ENCODE data around the gene CSNK2B. TPM values are rescaled to one million over a fixed set of nuclear protein-coding genes. Genes with fewer than 3 reads are reported as not detected.

CSNK2B gene
- total RNA-seq, 1 donor from 2014 or later: 292 TPM

DNA sequence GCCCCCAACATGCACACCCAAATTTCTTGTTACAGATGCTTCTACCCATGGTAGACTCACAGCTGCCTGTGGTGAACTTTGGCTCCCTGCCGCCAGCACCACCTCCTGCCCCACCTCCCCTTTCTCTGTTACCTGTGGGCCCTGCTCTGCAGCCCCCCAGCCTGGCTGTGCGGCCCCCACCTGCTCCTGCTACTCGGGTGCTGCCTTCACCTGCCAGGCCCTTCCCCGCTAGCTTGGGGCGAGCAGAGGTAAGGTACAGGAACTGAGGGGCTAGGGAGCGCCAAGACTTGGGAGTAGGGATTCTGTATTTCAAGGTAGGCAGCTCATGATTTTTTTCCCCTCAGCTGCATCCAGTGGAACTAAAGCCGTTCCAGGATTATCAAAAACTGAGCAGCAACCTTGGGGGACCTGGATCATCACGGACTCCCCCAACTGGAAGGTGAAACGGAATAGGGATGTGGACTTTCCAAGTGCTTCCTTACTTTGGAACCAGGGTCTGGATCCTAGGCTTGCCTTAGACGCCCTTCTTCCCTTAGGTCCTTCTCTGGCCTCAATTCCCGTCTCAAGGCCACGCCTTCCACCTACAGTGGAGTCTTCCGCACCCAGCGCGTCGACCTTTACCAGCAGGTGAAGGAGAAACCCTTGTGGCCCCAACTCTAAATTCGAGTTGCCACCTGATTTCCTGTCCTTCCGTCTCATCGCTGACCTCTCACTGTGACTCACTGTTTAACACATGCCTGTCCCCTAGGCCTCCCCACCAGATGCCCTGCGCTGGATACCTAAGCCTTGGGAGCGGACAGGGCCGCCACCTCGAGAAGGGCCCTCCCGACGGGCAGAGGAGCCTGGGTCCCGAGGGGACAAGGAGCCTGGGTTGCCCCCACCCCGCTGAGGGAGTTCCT lies 28.9 kb upstream of the CSNK2B start:
- DNase-seq (ENCODE audit: extremely low read depth, low read depth, low spot score): no peak

DNA sequence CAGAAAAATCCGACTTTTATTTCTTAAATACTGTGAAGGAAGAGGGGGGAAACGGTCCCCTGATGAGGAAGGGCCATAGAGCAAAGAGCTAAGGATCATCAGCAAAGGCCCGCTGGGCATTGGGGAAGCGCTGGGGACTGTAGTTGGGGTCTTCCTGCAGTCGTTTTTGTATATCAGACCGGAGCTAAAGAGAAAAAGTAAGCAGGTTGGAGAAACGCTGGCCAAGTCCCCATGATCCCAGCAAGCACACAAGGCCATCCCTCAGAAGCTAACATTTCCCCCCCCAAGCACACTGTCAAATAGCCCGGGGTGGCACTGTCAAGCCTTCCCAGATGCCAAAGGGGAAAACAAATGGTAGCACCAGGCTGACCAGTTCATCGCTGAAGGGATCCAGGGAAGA lies 26.8 kb upstream of the CSNK2B start:
- DNase-seq (ENCODE audit: extremely low read depth, low read depth, low spot score): no peak

DNA sequence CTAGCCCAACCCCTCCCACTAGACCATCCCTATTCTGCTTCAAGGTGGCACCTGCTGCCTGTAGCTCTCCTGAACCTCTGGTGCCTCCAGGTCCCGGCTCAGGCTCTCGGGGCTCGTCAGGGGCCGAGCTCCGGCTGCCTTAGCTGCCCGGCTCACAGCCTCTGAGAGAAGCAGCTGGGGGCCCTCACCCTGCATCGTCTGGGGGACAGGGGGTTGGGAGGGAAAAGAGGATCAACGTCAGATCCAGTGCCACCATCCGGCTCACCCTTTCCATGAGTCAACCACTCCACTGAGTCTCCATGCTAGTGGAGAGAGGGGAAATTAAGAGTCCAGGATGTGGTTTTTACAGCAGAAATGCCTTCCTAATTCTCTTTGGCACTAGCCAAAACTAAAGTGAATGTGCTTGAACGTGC lies 26.4 kb upstream of the CSNK2B start:
- DNase-seq (ENCODE audit: extremely low read depth, low read depth, low spot score): no peak

DNA sequence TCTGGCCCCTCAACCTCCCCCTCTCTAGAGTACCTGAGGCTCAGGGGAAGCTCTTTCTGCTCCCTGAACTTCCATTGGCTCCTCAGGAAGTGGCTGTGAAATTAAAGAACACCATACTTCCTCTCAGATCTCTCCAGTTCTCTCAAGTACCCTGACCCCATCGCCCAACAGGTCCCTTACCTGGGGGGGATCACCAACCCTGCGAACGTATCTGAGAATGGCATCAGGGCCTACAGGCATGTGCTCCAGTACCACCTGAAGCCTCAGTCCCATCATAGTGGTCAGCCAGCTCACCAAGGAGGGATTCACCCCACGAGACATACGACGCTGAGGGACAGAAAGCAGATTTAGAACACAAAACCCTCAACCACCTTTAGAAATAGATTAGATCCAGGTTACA lies 25.3 kb upstream of the CSNK2B start:
- DNase-seq (ENCODE audit: extremely low read depth, low read depth, low spot score): no peak

DNA sequence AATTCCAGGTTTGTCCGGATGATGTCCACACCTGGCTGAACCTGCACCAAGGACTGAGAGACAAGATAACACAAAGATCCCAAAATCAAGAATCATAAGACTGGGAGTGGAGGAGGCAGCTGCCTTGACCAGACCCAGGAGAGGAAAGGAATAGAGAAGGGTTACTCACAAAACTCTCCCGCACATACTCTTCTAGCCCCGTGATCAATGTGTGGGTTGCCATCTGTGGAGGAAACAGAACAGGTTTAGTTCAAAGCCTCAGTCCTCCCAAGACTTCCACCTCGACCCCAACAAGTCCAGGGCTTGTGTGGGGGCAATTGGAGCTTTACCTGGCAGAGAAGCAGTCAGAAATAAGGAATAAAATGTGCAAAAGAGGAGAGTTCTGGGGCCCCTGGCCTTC lies 24.5 kb upstream of the CSNK2B start:
- DNase-seq (ENCODE audit: extremely low read depth, low read depth, low spot score): no peak

DNA sequence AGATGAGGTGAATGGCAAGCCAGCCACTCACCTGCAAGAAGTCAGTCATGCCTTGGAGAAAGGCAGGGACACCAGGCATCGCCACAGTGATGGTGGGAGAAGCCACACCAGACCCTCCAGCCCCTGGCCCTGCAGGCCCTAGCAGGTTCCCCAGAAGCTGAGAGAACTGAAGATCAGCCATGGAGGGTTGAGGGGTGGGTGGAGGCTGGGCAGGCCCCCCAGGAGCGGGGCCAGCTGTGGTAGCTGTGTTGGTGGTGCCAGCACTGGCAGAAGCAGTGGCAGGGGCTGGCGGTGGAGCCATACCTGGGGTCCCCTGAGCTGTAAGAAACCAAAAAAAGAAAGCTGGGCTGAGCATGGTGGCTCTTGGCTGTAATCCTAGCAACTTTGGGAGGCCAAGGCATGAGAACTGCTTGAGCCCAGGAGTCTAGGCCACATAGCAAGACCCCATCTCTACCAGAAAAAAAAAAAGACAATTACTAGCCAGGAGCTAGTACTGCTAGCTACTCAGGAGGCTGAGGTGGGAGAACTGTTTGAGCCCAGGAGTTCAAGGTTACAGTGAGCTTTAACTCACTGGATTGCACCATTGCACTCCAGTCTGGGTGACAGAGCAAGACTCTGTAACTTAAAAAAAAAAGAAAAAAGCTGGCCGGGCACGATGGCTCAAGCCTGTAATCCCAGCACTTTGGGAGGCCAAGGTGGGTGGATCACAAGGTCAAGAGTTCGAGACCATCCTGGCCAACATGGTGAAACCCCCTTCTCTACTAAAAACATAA lies 22.9 kb upstream of the CSNK2B start:
- no peak for DNase-seq (ENCODE audit: extremely low read depth, low read depth, low spot score)

DNA sequence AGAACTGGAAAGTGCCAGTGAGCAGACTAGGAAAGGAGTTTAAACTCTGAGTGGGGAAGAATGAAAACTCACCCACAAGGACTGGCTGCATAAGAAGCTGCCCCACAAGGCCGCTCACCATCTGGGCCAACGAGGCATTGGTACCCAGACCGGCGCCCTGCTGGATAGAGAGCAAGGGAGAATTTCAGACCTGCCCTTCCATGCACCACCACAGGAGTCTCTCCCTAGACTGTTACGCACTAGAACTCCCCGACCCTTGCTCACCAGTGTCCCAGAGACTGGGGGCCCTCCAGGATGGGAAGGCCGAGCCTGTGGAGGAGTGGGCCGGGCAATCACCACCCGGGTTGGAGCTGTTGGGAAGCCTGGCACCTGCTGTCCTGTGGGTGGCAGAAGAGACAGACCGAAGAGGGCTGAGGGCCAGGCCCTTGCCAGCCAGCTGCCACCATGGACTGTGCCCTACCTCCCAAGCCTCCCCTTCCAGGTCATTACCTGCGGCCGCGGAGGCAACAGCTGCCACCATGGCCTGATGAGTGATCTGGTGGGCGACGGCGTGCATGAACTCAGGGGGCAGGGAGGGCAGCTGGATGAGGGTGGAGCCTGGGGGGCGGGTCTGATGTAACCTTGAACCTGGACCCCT lies 21.9 kb upstream of the CSNK2B start:
- DNase-seq (ENCODE audit: extremely low read depth, low read depth, low spot score): no peak

DNA sequence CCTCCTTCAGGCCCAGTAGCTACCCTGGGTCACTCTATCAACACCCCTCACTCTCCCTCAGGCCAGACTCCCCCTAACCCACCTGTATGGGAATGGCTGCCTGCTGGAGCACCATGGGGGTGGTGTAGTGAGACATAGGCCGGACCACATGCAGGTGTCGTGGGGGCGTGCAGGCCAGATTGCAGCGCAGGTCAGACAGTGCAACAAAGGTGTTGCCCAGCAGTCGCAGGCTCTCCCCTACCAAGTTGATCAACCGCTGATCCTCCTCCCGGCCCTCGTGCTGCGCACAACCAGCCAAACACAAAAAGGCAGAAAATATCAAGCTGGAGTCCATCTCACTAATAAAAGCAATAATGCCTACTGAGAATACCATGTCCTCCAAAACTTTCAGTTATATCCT lies 20.6 kb upstream of the CSNK2B start:
- no peak for DNase-seq (ENCODE audit: extremely low read depth, low read depth, low spot score)

DNA sequence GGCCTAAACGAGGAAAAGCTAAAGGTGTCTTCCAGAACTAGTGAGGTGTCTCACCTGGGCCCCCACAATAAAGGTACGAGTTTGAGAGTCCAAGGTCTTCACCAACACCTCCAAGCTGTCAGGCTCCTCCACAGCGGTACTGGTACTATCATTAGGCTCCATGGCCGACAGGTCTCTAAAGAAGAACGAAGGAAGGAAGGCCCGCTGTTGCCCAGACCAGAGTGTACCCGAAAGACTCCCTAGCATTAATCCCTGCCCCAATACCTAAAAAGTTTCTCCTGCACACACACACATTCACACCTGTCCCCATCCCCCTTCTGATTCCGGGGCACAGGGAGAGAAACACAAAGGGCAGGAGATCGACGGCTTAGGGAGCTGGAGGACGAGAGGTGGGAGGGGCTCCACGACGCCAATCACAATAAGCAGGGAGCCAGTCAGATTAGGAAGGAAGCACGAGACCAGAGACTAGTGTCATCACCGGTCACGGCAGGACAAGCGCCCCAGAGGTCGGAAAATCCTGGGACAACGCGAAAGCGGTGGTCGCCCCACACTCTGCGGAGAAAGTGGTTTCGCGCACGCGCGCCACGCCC lies 14.2 kb upstream of the CSNK2B start:
- peak; percentile 55 for DNase-seq (ENCODE audit: extremely low read depth, low read depth, low spot score)

DNA sequence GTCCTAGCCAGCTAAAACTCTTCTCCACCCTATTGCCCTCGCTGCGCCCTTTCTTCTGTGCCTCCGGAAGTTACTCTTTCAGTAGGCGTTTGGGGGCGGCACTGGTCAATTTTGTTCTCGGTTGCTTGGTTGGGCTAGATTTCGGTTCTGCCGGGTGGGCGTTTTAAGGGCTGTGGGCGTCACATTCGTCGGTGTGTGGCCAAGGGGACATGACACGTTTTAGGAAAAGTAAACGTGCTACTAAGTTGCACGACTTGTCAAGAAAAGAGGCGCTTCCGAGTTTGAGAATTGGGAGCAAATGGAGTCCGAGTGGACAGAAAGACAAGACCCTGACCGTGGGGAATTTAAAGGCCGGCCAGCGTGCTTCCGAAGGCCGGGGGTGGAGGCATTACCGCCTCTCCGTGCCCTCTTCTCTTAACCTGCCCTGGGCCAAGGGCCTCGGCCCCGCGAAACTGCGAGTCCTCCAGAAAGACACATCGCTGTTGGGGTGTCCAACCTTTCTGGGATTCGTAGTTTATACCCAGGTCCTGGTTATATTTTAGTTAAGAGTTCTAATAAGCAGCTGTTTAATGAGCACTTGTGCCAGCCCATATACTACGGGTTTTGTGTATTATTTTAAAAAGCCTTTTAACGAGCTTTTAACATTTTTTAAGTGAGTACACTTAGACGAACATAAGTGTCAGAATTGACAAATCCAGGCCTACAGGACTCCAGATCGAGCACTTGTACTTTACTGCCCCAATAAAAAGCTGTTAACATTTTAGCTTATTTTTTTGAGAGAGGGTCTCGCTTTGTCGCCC lies 12.8 kb upstream of the CSNK2B start:
- no peak for DNase-seq (ENCODE audit: extremely low read depth, low read depth, low spot score)

DNA sequence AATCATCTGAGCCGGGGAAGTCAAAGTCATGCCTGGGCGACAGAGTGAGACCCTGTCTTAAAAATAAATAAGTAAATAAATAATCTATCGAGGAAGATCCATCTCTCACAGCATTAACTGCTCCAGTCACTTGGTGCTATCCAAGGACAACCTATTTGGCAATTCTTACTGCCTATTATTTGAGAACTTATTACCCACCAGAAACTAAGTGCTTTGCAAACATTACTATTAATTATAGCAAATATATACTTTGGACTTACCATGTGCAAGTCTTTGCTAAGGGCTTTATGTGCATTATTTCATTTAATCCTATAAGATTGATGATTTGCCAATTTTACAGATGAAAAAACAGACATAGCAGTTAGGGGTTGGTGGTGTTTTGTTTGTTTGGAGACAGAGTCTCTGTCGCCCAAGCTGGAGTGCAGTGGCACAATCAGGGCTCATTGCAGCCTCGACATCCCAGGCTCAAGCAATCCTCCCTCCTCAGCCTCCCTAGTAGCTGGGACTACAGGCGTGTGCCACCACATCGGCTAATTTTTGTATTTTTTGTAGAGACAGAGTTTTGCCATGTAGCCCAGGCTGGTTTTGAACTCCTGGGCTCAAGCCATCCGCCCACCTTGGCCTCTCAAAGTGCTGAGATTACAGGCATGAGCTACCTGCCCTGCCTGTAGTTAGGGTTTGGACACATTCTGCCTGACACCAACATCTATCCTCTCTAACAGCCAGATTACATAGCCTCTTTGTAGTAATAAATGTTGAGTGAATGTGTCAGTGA lies 11.1 kb upstream of the CSNK2B start:
- no peak for DNase-seq (ENCODE audit: extremely low read depth, low read depth, low spot score)

DNA sequence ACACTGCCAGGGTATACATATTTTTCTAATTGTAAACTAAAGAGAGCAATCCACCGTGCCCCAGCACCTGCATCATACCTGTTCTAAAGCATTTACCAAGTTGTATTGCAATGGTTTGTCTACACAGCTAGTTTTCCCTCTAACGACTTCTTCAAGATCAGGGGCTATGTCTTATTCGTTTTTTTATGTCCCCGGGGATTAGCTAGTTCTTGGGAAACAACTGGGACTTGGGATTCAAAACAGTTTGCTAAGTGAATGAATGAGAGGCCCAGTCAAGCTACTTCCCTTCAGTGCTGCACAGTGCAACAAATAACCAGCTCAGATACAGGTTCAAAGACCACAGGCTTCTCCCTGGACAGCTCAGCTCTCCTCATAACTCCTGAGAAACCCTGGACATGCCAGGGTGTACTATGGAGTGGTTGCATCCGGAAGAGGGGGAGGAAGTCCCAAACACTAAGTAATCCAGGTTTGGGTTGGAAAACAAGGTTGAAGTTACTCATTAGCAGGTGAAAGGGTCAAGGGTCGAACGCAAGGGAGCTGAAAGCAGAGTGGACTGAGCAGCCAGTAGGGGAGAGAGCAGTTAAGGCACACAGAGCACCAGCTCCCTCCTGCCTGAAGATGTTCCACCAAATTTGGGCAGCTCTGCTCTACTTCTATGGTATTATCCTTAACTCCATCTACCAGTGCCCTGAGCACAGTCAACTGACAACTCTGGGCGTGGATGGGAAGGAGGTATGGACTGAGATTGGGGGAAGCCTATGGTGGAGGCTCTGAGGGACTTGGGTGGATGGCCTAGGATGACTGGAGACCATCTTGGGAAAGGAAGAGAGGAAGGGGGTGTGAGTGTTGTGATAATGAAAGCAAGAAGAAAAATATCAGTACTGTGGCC lies 10.3 kb upstream of the CSNK2B start, which contains the start of gene APOM:
Gene APOM, plus strand, starts transcription at position 546 of the 889 bp plus-strand sequence. Its CDS starts 73 bp downstream, at position 619.
- no peak for DNase-seq (ENCODE audit: extremely low read depth, low read depth, low spot score)

DNA sequence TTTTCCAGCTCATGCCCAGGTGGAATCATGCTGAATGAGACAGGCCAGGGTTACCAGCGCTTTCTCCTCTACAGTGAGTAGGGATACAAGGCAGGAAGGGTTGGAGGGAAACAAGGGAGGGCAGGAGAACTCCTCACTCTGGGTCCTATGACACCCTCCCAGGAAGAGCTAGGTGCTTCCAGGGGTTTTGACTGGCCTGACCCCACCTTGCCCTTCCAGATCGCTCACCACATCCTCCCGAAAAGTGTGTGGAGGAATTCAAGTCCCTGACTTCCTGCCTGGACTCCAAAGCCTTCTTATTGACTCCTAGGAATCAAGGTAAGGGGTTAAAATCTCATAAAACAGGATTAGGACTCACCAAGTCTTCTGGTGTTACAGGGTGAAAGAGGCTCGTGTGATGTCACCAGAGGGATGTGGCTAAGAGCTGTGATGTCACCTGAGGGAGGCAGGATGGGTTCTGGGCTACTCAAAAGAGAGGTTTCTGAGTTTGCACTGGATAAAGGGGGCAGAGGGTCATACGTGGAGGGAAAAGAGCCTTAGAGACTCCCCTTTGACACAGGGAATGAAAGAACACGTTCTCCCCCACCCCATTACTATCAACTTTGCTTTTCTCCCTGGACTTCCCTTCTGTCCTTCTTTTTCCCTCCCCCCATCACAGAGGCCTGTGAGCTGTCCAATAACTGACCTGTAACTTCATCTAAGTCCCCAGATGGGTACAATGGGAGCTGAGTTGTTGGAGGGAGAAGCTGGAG lies 8.3 kb upstream of the CSNK2B start:
- no peak for DNase-seq (ENCODE audit: extremely low read depth, low read depth, low spot score)

DNA sequence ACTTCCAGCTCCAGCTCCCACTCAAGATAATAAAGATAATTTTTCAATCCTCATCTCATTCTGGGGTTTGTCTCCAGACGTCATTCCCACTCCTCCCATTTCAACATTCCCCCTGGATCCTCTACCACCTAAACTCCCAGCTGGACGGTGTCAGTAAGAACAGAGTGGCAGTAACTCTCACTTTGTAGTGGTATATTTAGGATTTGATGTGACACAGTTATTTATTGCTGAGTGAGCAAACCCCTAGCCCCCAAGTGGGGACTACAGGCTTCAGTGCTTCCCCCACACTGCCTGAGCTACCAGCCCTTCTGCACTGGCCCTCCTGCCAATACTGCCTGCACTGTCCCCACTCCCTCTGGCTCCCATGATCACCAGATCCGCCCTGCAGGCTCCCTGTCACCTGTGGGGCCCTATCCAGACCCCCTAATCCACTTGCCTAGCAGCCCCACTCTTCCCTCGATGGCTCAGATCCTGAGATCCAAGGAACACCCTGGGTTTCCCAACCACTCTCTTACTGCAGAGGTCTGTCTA lies 7.7 kb upstream of the CSNK2B start:
- DNase-seq (ENCODE audit: extremely low read depth, low read depth, low spot score): no peak

DNA sequence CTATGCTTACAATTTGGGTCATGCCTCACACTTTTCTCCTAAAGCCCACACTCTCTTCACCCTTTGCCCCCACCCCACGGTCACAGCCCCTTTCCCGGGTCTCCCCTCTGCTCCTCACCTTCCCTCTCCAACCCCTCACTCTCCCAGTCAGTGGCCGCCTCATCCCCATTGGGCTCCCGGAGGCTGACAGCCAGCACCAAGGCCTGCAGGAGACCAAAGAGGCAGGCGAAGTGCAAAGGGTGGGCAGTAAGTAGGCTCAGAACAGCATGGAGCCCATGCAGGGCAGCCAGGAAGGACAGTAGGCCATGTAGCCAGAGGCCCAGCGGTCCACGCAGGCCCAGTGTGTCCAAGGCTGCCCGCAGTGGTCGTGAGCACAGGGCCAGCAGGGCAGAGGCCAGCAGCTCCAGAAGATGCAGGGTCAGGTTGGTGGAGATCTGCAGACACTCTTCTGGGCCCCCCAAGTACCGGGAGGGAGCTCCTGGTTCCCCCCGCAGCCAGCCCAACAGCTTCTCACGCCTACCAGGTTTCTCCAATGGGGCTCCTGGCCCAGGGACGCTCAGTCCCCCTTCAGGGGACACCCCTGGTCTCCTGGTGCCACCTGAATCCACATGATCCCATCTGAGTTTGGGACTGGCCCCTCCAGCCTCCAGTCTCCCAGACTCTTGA lies 6.8 kb upstream of the CSNK2B start:
- no peak for DNase-seq (ENCODE audit: extremely low read depth, low read depth, low spot score)

DNA sequence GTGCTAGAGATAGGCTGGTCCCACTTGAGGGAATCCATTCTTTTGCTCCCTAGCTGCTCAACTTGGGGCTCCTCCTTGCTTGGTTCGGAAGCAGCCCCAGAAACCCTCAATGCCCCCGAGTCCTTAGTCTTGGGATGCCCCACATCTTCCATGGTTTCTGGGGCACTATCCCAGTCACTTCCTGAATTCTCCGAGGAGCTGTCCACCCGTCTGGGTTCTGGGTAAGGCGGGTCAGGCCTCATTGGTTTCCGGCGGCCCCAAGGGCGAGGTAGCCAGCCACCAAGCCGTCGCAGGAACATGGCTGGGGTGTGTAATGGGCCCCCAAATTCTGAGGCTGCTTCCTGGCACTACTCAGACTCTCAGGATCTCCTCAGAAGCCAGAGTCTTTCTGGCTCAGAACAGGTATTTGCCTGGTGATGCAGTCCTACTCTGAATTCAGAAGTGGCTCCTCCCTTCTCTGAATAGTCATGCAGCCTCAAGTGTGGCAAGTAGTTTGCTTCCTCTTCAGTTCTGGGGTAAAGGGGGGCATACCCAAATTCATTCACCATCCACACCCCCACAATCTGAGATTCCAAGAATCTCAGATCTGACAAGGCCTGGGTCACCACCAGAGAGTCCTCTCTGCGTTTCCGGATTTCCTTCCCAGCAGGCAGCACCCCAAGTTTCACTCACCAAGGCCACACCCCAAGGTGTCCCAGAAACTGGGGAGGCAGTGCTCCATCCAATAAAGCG lies 6.1 kb upstream of the CSNK2B start:
- DNase-seq (ENCODE audit: extremely low read depth, low read depth, low spot score): no peak
